ENCODE measurements around the gene ANK2. TPM values are rescaled to one million over a fixed set of nuclear protein-coding genes. Genes with fewer than 3 reads are reported as not detected.
A peak's percentile ranks its signal among the peaks of the same experiment; 100 is the strongest.

ANK2 gene
- total RNA-seq, 3 donors from 2014 or later: 7.6 to 69.3 (median 21.0) TPM

DNA sequence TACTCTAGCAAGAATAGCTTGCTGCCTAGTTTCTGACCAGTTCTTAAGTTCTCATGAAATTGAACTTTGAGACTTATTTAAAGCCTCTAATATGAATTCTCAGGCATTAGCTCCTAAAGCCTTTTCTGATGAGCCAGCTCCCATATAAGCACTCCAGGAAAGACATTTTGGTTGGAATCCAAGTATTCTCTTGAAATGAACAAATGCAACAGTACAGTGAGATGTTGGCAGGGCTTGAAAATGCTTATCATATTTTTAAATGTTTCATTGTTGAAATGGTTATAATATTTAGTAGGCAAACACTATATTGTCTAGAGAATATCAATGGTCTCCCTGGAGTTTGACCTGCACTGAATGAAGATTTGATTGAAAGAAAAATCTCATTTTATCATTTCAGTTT, 240.3 kb downstream of the ANK2 start:
- TF ChIP-seq, protein P1, sequence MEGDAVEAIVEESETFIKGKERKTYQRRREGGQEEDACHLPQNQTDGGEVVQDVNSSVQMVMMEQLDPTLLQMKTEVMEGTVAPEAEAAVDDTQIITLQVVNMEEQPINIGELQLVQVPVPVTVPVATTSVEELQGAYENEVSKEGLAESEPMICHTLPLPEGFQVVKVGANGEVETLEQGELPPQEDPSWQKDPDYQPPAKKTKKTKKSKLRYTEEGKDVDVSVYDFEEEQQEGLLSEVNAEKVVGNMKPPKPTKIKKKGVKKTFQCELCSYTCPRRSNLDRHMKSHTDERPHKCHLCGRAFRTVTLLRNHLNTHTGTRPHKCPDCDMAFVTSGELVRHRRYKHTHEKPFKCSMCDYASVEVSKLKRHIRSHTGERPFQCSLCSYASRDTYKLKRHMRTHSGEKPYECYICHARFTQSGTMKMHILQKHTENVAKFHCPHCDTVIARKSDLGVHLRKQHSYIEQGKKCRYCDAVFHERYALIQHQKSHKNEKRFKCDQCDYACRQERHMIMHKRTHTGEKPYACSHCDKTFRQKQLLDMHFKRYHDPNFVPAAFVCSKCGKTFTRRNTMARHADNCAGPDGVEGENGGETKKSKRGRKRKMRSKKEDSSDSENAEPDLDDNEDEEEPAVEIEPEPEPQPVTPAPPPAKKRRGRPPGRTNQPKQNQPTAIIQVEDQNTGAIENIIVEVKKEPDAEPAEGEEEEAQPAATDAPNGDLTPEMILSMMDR (IDR thresholded peaks at IDR 0.05): no peak
- H3K4me1 ChIP-seq (ENCODE audit: low read depth): no peaks in the 10 kb centered on the region
- ATAC-seq: no peak
- no peak overlapping the region for H3K4me3 ChIP-seq
- intact Hi-C loops (cut with DNase I, micrococcal nuclease): no loop called here
- DNase-seq: no peak
- no peaks in the 10 kb centered on the region for H3K9me3 ChIP-seq
- H3K36me3 ChIP-seq (ENCODE audit: low read depth): no peaks in the 10 kb centered on the region

DNA sequence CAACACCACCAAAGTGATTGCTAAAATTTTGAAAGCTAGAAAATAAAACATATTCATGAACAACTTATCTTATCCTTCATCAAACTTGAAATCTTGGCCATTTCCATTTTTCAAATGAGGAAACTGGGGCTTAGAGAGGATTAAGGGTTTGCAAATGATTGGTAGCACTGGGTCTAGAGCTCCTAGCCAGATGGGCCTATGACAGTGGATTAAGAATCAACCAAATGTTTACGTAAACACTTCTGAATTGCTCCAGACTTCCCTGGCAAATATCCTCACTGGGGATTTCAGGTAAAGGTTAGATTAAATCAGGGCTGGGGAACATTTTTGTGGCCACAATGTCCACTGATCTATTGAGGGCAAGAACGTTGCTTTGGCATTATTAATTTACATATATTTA, 241.2 kb downstream of the ANK2 start:
- ATAC-seq: no peak

DNA sequence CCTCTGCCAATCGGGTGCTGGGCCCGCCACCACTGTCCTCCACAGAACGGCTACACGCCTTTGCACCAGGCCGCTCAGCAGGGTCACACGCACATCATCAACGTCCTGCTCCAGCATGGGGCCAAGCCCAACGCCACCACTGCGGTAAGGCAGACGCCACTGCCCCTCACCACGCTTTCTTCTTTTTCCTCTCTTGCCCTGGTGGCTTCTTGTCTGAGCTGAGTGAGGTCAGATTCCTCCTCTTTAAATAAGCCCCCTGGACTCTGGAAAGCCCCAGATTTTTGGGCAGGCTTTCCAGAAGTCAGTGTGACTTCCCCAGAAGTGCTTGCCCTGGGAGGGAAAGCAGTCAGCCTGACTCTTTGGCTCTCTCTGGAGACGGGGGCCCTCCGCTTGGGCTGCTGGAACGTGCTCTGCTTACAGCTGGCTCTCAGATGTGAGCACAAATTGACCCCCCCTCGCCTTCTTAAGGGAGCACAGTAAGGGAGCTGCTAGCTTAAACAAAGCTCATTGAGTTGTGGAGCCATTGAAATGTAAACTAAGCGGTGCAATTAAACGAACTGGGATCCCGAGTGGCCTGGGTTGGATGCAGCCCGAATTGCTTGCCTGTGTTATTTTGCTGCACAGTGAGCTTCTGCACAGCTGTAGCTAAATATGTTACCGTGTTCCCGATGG, 243.1 kb downstream of the ANK2 start:
- intact Hi-C loops (cut with DNase I, micrococcal nuclease): no loop called here
- ATAC-seq: peak; percentile 60
- Histone ChIP-seq H3K36me3 (ENCODE audit: low read depth) (no peaks in the 10 kb centered on the region), H3K9me3 (no peaks in the 10 kb centered on the region), H3K4me1 (ENCODE audit: low read depth) (no peaks in the 10 kb centered on the region), H3K4me3 (no peak overlapping the region)
- DNase-seq: peak; percentile 29 to 54 (median 44)
- TF ChIP-seq, protein P1 (IDR thresholded peaks at IDR 0.05): no peak

More for the DNA sequence above, 241.2 kb downstream of the ANK2 start:
- DNase-seq: no peak
- Histone ChIP-seq H3K36me3 (ENCODE audit: low read depth) (no peaks in the 10 kb centered on the region), H3K4me1 (ENCODE audit: low read depth) (no peaks in the 10 kb centered on the region), H3K9me3 (no peaks in the 10 kb centered on the region), H3K4me3 (no peak overlapping the region)
- TF ChIP-seq, protein P1 (IDR thresholded peaks at IDR 0.05): no peak
- intact Hi-C loops (cut with DNase I, micrococcal nuclease): no loop called here

DNA sequence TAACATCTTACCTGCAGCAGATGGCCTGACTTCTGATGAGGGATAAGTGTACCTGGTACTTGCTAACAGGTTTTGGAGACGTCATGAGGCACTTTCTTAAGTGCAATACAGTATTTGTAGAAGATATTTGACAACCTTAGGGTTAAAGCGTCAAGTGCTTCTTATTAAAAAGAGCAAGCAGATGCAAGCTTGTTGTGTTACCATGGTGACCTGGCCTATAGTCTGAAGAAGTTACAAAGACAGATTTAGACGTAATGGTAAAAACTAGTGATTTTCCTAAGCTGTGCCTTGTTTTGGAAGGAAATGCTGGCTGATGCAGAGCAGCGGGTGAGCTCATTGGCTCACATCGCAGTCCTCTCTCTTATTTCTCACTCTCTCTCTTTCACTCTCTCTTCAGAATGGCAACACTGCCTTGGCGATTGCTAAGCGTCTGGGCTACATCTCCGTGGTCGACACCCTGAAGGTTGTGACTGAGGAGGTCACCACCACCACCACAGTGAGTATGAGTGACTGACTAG, 243.6 kb downstream of the ANK2 start:
- Histone ChIP-seq H3K9me3 (no peaks in the 10 kb centered on the region), H3K4me3 (no peak overlapping the region), H3K36me3 (ENCODE audit: low read depth) (no peaks in the 10 kb centered on the region), H3K4me1 (ENCODE audit: low read depth) (no peaks in the 10 kb centered on the region)
- intact Hi-C loops (cut with DNase I, micrococcal nuclease): no loop called here
- ATAC-seq (peak; percentile 61), DNase-seq (no peak)
- TF ChIP-seq, protein P1 (IDR thresholded peaks at IDR 0.05): no peak

DNA sequence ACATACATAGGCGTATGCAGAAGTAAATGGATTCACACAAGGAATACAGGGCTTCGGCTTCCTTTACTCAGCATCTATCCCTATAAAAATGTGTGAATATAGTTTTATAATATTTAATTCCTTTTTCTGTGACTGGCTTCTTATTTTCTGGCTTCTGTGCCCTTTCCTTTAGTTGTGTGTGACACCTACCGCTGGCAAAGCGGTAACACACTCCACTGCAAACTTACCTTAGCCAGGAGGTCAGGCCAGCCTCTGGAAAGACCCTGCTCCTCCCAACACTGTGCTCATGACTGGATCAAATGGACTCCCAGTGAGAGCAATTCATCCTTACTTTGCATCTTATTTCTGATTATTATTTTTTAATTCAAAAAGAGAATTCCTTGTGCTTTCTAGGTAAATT, 244.2 kb downstream of the ANK2 start:
- no peak for ATAC-seq
- TF ChIP-seq, protein P1 (IDR thresholded peaks at IDR 0.05): no peak
- intact Hi-C loops (cut with DNase I, micrococcal nuclease): no loop called here
- no peak for DNase-seq
- H3K4me3 ChIP-seq: no peak overlapping the region
- no peaks in the 10 kb centered on the region for H3K9me3 ChIP-seq
- H3K4me1 ChIP-seq (ENCODE audit: low read depth): no peaks in the 10 kb centered on the region
- no peaks in the 10 kb centered on the region for H3K36me3 ChIP-seq (ENCODE audit: low read depth)

All from mucosa of descending colon (tissue), 3 donors.